HG03354 (cell line): ENCODE data around the gene TCEANC2.

Experiments used
- ATAC-seq: cut with Tn5 transposase; IDR thresholded peaks from one replicate; pipeline ENCODE4 v1.9.1; 2021; ENCODE audit warnings: mild to moderate bottlenecking; ENCODE audit not compliant: unreplicated experiment, poor library complexity, severe bottlenecking

The TCEANC2 gene

DNA sequence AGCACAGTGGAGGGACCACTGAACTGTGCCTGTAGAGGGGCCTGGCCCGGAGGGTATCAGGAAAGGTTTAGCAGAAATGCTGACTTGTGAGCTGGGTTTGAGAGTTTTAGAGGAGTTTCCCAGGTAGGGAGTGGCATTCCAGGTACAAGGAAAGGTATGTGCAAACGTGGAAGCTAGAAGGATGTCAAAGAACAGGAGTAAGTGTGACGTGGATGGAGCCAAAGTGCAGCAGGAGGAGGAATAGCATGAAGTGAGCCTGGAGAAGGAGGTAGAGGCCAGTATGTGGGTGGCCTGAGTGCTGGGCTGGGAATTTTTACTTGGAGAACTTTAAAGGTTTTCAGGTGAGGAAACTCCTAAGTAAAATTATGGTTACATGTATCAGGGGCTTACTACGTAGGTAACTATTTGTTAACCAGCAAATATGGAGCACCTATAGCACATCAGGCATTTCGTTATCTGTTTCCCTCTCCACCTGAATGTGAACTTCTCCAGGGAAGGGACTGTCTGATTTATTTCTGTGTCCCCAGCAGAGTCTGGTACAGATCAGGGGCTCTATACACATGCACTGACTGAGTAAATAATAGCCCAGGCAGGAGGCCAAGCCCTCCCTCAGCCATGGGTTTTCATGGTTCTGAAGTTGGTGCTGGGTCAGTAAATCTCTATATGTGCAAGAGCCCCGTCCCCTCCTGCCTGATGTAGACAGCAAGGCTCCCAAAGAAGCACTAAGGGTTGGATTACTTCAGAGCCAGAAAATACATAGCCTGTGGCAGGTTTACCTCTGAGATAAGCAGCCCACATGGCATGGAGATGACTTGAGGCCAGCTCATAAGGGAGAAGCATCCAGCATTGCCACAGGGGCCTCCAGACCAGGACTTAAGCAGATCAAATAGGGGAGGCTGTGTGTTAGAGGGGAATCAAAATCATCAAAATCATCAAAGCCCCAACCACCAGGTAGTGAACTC, 56.0 kb downstream of the TCEANC2 start:
- ATAC-seq = no peak

DNA sequence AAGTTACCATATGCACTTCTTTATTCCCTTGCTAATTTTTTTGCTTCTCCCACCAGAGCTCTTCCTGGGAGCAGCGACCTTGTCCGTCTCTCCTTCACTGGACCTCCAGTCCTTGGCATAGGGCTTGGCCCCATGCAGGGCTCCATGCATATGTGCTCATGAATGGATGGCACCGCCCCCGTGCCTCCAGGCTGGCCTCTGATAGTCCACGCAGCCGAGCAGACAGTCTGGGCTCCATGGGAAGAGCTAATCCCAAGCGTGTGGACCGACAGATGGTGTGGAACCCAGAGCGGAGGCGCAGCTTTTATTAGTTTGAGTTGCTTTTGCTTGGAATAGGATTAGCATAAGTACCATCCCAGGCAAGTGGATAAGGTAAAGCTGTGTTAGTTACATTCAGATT, 57.6 kb downstream of the TCEANC2 start:
- no peak for ATAC-seq

DNA sequence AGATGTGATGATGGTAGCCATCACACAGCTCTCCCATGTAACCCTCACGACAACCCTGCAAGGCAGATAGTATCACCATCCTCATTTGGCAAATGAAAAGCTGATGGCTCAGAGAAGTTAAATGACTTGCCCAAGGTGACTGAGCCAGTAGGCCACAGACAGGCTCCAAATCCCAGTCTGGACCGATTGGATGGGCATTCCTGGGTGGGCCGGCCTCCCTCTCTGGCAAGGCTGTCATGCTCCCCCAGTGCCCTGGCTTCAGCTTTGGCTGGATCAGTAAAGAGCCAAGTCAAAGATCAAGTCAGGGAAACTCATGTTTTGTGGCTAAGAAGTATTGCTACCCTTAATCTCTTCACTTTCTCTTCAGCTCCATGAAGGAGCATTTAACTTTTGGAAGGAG, 58.2 kb downstream of the TCEANC2 start:
- ATAC-seq = no peak

DNA sequence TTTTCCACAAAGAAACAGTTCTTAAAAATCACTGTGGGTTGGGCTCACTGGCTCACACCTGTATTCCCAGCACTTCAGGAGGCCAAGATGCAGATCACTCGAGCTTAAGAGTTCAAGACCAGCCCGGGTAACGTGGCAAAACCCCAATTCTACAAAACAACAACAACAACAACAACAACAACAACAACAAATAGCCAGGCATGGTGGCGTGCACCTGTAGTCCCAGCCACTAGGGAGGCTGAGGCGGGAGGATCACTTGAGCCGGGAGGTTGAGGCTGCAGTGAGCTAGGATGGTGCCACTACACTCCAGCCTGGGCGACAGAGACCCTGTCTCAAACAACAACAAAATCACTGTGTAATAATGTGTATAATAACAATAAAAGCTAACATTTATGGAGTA, 58.6 kb downstream of the TCEANC2 start:
- ATAC-seq = no peak

DNA sequence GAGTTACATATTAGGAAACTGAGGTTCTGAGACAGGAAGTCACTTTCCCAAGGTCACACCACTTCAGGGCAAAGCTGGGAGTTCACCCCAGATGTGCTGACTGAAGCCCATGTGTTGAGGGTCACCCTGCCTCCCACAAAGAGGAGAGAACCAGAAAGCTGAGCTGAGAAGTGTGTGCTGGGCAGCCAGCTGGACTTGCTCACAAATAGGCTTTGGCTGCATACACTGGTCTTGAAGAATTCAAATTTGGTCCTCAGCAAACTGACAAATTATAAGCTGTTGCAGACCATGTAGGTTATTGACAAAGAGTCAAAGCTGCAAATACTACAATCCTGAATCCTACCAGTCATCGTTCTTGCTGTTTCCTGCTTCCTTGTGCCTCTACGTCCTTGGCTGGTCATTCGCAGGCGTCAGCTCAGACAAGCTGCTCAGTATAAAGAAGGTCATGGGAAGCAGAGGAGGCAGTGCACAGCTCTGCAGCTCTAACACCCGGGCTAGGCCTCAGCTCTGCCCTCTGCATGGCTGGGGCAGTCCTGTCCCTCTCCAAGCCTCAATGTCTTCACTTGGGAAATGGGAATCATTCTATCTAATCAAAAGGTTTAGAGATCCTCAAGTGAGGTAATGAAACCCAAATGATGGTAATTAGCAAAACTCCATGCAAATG, 59.4 kb downstream of the TCEANC2 start:
- no peak for ATAC-seq

DNA sequence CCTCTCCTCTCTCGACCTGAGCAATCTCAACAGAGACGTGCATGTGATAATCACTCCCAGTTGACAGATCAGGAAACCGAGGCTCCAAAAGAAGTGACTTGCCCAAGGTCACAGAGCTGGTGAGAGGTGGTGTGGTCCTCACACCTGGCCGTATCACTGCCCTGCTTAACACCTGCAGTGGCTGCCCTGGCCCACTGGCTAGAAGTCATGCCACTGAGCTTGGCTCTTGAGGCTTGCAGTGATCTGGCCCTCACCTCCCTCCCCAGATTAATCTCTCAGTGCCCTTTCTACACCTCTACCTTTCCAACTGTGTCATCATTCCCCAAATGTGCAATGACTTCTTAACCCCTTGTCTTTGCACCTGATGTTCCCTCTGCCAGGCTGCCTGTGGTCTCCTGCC, 60.6 kb downstream of the TCEANC2 start:
- ATAC-seq = no peak

DNA sequence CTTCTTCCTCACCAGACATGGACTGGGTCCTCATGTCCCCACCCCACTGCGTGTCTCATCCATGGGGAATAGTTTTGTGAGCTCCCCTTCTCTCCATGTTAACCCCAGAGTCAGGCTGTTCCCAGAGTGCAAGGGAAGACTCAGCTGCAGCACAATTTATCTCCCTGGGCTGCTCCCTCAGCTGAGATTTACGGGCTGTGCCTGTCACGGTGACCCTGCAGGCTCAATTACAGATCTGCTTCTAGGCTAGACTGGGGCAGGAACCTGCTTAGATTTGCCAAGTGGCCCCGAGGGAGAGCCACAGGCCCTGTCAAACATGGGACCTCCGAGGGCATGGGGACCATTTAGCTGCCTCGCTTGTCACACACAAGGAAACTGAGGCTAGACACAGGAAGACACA, 61.5 kb downstream of the TCEANC2 start:
- ATAC-seq = no peak

DNA sequence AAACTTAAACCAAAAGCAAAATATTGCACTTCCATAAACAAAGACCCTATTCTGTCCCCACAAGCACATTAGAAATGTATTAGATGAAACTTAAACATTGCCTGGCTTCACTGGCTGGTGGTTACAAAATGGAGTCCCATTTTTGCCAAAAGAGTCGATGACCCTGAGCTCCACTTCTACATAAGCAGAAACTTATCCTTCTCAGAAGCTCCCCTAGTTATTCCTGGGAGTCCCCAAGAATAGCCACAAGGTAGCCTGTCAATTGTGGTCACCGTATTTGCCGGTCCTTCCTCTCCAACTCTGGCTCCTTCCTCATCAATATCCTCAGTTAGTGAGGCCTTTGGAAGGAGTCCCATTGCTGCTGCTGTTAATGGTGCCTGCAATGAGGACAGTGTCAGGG, 62.1 kb downstream of the TCEANC2 start:
- no peak for ATAC-seq

DNA sequence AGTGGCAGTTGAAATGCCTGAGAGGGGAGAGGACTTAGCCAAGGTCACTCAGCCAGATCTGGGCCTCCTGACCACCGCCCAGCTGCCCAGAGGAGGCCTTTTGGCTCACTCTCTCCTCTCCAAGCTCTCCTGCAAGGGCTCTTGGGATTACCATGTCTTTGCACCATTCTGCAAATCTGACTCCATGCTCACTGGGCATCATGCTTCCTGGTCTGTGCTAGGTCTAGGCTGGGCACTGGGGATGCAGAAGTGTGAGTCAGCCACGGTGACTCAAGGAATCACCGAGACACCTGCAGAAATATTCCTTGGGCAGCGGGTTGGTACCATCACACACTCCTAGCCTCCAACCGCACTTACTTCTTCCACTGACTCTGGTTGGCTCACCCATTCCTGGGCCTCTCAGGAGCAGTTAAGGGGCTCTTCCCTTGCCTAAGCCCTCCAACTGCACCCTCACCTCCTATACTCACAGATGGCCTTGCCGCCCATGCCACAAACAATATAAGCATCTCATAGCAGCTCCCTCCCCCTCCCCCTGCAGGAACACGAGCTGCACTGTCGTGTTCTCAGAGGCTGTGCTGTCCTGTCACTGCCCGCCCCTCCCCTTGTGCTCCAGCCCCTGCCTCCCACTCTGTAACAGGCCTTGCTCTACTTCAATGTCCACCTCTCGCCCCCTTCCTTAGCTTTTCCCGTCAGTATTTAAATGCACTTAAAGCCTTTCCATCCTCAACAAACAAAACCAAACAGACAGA, 64.6 kb downstream of the TCEANC2 start:
- no peak for ATAC-seq

DNA sequence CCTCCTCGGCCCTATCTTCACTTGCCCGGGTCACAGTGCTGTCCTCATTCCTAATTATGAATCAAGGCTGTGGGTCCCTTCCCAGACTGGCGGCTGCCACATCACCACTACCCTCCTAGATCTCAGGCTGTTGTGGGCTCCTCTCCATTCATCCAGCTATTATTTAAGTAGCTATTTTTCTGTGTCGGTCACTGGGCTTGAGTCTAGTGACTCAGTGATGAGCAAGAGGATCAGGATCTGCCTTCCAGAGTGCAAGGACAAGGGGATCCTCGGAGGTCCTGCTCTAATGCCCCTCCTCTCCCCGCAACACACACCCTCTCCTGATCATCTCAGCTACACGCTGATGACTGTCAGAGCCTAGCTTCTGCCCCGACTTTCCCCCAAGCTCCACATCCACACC, 65.3 kb downstream of the TCEANC2 start:
- ATAC-seq = no peak

DNA sequence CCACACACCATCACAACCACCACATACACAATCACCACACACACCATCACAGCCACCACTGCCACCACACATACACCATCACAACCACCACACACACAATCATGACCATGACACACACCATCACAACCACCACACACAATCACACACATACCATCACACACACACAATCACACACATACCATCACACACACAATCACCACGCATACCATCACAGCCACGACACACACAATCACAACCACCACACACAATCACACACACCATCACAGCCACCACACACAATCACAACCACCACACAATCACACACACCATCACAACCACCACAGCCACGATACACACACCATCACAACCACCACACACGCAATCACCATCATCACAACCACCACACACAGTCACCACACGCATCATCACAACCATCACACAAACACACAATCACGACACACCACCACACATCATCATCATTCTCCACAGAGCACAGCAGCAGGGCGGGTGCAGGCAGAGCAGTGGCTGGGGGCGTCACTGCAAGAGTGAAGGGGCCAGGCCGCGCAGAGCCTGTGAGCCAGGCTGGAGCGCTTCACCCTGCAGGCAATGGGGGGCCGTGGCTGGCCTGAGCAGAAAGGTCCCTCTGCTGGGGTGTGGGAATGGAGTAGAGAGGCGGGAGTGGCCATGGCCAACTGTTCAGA, 66.8 kb downstream of the TCEANC2 start:
- no peak for ATAC-seq

DNA sequence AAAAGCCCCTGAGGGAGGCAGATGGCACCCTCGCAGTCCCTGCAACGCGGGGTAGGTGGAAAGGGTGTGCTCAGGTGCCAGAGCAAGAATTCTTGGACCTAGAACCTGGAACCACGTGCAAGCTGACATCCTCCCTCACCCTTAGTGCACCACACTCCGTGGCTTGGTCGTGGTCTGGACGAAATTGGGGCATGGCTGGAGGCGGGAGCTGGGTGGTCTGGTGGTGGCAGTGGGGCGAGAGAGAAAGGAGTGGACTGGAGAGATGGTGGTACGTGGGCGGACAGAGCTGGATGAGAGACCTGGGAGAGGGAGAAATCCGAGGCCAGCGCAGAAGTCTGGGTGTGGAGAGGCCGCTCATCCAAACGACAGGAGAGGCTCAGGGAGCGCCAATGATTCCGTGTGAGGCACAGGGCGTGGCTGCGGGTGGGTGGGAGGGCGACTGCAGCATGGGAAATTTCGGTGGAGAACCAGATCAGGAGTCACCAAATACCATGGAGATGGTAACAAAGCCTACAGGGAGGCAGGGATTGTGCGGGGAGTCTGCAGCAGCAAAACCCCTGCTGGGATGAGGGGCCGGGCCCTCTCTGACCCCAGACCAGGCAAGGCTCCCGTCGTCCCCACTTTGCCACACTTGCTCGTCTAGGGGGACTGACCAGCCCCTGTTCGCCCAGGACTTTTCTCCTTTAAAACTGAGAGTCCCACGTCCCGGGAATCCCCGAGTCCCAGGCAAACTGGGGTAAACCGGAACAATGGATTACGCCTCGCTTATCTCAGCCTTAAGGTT, 67.5 kb downstream of the TCEANC2 start:
- ATAC-seq = no peak

DNA sequence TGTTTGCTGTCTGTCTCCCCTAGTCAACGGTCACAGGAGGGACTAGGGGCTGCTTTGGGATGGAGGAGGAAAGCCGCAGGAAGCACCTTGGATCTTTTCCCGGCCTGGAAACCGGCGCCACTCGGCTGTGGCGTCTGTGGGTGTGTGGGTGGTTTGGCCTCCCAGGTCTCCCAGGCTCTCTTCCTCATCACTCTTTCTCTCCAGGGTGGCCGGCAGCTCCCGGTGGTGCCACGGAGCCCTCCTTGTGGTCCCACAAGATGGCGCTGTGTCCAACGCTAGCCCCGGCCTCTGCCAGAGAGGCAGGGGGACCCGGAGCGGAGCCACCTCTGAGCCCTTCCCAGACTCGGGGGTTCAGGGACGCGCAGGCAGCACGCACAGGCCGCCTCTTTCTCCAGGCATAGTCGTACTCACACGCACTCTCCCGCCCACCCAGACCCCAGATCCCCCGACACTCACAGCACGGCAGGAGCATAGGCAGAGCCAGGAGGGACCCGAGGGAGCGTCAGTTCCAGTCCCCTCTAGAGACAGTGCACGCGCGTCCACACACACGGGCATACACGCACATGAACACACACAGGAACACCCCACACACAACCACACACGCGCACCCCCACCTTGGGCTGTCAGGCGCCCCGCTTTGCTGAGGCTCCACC, 68.2 kb downstream of the TCEANC2 start:
- ATAC-seq = peak; percentile 58

DNA sequence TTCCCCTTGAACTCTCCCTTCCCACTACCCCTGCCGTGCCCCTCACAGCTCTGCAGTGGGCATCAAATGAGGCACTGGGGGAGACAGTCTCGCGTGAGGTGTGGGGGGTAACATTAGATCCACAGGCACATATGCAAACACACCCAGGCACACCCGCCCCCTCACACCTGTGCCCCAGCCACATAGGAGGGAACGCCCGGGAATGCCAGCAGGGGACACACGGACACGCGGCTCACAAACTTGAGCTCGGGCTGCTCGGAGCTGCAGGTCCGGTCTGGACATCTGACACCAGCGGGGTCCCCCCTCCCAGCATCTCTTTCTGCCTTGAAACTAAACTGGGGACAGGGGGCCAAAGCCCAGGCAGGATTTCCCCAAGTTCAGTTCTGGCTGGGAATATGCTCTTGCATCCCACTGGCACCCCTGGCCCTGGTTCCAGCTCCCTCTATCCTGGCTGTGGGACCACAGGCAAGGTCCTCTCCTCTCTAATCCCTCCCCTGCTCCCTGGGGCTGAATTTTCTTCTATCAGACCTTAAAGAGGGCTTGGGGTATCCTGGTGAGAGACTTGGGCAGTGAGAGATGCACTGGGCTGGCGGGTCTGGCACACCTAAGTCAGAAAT, 68.8 kb downstream of the TCEANC2 start:
- ATAC-seq = no peak

DNA sequence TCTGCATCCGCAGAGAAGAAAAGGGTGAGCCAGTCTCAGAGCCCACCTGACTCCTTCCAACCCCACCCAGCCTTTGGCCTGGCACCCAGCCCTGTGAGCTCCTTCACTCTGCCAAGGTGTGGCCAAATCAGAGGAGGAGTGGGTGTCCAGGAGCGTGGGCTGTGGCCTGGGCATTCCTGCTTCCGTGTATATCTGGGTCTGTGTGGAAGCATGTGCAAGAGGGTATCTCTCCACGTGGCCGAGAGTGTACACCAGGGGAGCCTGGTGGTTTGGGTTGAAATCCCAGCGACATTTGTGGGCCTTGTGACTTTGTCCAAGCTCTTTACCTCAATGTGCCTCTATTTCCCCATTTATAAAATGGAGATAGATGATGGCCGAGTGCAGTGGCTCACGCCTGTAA, 69.6 kb downstream of the TCEANC2 start:
- no peak for ATAC-seq

DNA sequence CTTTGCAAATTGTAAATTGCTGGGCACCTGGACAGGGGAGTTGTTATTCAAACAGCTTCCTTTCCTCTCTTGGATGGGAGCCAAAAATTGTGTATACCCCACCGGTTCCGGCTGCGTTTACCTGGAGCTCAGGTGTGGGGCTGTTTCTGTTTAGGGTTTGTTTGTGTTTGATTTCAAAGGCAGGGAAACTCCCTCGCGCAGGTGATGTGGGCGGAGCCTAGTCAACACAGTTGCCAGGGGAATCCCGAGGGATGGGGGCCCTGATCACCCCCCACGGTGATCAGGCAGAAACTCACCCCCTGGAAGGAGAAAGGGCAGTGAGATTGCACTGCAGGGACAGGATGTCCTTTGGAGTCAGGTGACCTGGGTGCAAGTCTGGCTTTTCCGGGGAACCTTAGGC, 71.1 kb downstream of the TCEANC2 start:
- no peak for ATAC-seq

DNA sequence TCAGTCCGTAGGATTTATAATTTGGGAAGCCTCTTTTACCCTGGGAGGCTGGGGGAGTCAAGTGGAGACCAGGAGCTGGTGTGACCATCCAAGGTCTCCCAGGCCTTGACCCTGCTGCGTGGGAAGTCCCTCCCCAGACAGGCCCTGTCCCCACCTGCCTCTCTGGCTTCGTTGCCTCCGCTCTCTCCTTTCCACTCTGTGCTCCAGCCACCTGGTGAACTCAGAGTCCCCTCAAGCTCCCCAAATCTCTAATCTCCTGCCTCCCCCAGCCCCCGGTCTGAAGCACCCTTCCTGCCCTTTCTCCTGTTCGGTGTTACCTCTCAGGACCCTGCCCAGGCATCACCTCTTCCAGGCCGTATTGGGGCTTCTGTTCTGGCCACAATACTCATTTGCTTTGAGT, 71.5 kb downstream of the TCEANC2 start:
- ATAC-seq = no peak

DNA sequence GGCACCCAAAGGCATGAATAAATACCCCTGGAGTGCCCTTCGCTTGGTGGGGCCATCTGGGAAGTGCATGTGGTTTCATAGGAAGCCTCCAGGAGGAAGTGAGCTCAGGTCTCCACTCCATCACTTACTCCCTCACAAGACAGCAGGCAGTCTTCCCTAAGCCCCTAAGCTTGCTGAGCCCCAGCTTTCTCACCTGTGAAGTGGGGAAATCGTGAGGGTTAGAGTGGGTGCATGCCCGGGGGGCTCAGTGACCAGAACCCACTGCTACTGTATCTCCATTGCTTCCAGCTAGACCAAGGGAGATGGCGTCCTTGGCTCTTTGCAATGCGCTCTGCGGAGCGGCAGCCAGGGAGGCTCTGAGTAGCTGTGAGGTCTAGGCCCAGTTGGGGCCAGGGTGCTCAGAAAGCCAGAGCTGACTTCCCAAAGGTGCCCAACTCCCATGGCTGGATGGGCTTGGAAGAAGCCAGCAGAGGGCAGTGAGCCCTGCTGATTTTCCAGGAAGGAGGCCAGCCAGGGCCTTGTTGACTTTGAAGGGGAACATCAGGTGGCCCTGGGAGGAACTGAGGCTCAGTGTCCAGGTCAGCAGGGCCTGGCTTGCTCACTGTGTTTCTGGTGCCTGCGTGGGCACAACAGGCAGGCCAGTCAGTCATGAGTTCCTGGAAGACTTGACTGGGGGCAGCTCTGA, 72.1 kb downstream of the TCEANC2 start:
- no peak for ATAC-seq
